GM18867 (cell line): ENCODE data around the gene DBF4.
A peak's percentile ranks its signal among the peaks of the same experiment; 100 is the strongest.
"Not testable (repeated sequence)": the region's sequence is repeated elsewhere in the genome, so short reads cannot be mapped to it uniquely, and the experiment has no call there.

Source experiments
- ATAC-seq: cut with Tn5 transposase; IDR thresholded peaks from one replicate; pipeline ENCODE4 v1.9.1; 2021; ENCODE audit warnings: mild to moderate bottlenecking, moderate library complexity; ENCODE audit not compliant: unreplicated experiment

The DBF4 gene, protein sequence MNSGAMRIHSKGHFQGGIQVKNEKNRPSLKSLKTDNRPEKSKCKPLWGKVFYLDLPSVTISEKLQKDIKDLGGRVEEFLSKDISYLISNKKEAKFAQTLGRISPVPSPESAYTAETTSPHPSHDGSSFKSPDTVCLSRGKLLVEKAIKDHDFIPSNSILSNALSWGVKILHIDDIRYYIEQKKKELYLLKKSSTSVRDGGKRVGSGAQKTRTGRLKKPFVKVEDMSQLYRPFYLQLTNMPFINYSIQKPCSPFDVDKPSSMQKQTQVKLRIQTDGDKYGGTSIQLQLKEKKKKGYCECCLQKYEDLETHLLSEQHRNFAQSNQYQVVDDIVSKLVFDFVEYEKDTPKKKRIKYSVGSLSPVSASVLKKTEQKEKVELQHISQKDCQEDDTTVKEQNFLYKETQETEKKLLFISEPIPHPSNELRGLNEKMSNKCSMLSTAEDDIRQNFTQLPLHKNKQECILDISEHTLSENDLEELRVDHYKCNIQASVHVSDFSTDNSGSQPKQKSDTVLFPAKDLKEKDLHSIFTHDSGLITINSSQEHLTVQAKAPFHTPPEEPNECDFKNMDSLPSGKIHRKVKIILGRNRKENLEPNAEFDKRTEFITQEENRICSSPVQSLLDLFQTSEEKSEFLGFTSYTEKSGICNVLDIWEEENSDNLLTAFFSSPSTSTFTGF

DNA sequence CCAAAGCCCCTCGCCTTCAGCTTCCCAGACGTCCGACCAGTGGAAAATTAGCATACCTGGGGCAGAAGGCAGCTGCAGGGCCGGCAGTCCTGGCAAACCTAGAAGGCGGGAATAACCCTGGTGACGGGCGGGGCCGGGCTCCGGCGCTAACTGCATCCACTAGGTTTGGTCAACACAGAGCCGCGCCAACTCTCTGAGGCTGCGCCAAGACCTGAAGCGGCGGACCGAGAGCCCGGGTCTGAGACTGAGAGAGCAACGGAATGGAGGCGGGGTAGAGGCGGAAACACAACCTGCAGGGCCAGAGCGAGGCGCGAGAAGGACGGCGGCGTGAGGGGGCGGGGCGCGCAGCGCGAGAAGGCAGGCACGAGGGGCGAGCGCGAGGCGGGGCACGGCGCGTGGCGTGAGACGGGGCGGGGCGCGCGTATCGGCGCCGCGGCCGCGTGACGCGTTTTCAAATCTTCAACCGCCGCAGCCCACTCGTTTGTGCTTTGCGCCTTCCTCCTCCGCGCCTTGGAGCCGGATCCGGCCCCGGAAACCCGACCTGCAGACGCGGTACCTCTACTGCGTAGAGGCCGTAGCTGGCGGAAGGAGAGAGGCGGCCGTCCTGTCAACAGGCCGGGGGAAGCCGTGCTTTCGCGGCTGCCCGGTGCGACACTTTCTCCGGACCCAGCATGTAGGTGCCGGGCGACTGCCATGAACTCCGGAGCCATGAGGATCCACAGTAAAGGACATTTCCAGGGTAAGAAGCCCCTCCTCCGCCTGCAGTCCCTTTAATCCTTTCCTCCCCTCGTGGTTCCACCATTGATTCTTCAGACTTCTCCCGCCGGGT is at the start of gene DBF4, which contains the start of gene SLC25A40:
Gene DBF4, plus strand, starts transcription at position 454 of the 829 bp plus-strand sequence. Its CDS starts 240 bp downstream, at position 694.
Gene SLC25A40, minus strand, starts transcription at position 321 of the 829 bp plus-strand sequence. CDS start 17,633 bp downstream, outside the sequence.
- peak; percentile 89 for ATAC-seq

DNA sequence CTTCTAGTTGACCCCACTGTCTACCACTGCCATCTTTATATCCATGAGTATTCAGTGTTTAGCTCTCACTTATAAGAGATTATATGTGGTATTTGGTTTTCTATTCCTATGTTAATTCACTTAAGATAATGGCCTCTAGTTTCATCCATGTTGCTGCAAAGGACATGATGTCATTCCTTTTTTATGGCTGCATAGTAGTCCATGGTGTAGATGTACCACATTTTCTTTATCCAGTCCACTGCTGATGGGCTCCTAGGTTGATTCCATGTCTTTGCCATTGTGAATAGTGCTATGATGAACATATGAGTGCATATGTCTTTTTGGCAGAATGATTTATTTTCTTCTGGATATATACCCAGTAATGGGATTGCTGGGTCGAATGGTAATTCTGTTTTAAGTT is 47.9 kb upstream of the DBF4 start:
- ATAC-seq = not testable (repeated sequence)

DNA sequence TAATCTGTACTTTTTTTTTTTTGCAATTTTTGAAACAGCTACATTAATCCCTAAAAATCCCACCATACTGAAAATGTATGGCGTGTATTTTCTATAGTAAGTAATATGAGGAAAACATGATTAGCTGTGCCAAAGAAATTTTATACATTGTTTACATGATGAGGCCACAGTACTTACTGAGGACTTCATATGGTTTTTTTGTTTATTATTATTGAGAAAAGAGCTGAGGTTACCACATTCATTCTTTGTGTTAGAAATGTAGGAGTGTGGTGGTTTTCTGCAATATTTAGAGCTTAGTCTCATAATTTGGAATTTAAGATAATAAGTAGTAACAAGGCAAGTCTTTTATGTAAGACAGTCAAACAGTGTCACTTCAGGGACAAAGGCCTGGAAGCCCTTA is 45.2 kb upstream of the DBF4 start:
- no peak for ATAC-seq

DNA sequence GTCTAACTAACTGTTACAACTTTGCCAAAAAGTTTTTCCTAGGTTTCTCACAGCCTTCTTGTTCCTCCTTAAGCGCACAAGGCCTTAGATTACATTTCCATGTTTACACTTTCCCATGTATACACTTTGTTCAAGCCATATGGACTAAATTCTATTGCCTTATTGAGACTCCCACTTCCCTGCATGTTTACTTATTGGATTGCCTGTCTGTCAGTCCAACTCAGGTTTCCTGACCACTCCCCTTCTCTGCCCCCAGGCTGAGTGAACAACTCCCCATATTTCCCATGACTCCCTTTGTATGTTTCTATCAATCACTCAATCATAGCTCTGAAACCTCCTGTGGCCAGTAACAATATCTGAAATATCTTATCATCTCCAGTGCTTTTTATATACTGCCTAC is 43.2 kb upstream of the DBF4 start:
- ATAC-seq = no peak

DNA sequence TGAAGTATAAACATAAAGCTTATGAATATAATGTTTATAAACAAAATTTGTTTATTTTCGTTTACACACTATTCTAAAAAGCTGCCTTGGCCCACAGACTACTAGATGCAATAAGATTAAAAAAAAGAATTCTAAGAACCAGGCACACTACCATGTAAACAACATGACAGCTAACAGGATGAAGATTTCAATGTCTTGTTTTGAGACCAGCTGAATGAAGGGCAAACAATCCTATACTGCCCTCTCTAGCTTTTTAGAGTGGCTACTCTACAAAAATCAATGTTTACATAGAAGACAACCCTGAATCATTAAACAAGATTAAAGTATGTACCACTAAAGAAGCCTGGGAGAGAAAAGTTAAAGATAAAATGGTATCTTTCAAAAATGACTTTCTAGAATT is 38.7 kb upstream of the DBF4 start:
- ATAC-seq = no peak

DNA sequence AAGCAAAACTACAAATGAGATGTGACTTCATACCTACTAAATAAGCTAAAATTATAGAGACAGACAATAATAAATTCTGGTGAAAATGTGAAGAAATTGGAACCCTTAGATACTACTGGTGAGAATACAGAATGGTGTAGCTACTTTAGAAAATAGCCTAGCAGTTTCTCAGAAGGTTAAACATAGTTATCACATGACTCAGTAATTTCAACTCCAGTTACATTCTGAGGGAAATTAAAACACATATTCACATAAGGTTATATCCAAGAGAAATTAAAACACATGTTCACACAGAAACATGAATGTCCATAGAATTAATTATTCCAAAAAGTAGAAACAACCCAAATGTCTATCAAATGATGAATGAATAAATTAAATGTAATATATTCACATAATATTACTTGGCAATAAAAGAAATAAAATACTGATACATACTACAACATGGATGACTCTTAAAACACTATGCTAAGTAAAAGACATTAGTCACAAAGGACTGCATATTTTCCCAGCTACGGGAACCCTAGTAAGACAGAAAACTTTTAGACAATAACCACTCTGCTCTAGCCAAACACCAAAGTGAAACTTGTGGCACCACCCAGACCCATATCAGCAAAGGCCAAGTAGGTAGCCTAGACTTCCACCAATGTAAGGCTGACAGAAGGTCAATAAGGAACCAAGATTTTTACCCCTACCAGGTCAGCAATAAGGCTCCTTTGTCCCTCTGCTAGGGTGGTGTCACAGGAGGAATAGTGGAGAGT is 25.3 kb upstream of the DBF4 start:
- ATAC-seq = no peak

DNA sequence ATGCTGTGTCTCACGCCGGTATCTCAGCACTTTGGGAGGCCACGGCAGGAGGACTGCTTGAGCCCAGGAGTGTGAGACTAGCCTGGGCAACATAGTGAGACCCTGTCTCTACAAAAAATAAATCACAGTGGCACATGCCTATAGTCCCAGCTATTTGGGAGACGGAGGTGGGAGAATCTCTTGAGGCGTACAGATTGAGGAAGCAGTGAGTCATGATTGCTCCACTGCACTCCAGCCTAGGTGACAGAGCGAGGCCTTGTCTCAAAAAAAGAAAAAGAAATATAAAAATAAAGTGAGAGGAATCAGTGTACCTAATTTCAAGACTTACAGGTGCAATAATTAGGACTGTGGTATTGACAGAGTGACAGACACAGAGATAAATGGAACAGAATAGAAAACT is 24.0 kb upstream of the DBF4 start:
- no peak for ATAC-seq

DNA sequence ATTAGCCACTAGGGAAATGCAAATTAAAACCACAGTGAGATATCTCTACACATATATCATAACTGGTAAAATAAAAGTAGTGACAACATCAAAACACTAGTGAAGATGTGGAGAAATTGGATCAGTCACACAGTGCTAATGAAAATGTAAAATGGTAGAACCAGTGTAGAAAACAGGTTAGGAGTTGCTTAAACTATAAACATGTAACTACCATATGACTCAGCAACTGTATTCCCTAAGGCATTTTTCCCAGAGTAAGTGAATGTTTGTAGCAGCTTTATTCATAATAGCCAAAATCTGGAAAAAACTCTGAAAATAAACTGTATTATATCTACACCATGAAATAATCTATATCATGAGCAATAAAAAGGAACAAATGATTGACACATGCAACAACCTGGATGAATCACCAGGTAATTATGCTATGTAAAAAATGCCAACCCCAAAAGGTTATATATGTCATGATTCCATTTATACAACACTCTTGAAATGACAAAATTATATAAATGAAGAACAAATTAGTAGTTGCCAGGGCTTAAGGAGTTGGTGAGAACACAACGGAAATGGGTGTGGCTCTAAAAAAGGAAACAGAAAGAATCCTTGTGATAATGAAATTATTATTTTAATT is 22.9 kb upstream of the DBF4 start:
- ATAC-seq = peak; percentile 39

DNA sequence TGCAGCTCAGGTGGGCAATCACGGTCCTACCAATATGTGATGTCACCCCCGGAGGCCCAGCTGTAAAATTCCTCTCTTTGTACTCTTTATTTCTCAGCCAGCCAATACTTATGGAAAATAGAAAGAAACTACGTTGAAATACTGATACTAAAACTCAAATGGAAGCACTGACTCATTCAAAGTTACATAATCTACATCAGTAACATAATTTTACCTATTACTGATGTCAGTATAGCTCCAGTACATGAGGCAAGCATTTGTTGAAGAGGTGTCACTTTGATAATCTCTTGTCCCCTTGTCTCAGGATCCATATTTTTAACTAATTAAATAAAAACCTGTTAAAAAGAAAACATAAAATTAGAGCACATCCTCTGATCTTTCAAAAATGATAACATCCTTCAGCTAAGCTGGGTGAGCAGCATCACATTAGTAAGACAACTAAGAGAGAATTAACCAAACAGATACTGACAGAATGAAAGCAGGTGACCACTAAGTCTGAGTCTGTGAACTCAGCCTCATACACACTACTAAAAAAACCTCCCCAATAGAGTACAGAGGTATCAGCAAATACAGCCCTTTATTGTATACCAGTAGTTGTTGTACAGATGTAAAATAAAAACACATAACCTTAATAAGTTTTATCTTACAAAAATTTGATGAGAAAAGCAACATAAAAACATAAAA is 17.7 kb upstream of the DBF4 start:
- ATAC-seq = no peak

DNA sequence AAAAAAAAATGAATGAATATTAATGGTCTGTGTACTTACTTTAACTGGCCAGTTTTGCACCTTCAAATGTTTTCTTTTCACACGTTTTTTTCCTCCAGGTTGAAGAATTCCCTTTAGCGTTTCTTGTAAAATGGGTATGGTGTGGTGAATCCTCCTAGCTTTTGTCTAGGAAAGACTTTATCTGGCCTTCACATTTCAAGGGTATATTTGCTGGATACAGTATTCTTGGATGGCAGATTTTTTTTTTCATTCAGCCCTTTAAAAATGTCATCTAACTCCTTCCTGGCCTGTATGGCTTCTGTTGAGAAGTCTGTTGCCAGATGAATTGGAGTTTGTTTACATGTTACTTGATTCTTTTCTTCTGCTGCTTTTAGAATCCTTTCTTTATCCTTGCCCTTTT is 10.2 kb upstream of the DBF4 start:
- ATAC-seq = no peak

DNA sequence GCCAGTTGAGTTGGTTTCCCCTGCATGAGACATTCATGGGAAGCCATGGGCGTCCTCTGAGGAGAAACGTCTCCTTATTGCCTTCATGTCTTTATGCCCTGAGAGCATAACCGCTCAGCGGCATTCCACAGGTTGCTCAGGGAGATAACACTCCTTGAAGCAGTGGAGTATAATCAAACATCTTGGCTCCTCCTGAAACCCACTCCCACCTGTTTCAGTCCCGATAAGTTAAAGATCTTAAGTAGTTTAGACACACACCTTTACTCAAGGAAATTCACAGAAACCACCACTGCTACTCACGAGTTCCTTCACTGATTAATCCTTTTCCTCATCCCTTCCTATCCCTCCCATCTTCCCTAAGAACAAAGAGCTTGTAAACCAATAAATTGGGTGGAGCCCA is 9.8 kb upstream of the DBF4 start:
- not testable (repeated sequence) for ATAC-seq

DNA sequence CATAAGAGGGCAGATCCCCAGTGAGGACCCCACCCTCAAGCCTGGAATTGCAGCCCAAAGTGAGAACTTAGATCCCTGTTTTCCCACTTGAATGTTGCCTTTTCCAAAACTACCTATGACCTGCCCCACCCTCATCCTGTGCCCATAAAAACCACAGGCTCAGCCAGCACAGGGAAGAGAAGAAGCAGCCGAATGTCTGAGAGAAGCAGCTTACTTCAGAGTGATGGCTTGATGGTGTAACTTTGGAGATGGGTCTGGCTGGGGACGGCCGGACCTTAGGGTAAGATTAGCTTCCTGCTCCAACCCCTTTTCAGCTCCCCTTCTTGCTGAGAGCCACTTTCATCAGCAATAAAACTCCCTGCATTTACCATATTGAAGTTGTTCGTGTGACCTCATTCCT is 5.8 kb upstream of the DBF4 start:
- no peak for ATAC-seq

DNA sequence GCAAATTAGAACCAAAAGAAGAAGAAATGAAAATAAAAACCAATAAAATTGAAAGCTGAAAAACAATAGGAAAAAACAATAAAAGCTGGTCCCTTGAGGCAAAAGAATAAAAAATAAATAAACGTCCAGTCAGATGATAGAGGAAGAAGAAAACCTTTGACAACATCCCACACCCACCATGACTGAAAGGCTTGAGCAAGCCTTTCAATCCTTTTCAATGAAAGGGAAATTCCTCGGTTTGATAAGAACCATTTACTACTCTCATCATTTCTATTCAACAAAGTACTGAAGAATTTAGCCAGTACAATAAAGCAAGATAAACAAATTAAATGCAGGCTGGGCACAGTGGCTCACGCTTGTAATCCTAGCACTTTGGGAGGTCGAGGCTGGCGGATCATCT is 3.9 kb upstream of the DBF4 start:
- ATAC-seq = no peak

DNA sequence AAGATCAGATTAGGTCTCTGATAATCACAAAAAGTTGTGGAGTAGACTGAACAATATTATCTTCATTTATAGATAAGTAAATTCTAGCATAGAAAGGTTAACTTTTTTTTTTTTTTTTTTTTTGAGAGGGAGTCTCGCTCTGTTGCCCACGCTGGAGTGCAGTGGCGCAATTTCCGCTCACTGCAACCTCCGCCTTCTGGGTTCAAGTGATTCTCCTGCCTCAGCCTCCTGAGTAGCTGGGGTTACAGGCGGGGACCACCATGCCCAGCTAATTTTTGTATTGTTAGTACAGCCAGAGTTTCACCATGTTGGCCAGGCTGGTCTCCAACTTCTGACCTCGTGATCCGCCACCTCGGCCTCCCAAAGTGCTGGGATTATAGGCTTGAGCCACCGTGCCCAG is 3.0 kb upstream of the DBF4 start:
- ATAC-seq = not testable (repeated sequence)

DNA sequence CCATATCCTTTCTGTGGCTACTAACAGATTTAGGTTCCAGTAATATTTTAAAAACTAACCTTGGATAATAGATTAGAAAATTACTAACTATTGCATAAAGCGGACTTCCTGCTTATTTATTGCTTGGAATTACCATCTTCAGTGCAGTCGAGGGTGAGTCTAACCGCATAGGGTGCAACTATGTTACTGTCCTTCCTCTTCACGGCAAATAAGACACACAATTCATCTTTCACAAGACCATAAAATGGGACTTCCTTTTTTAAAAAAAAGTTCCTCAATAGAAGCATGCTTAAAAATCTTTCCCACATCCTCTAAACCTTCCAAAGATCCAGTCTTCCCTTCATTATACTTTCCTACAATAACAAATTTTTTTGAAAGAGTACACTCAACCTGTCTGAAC is 2.2 kb upstream of the DBF4 start:
- no peak for ATAC-seq

DNA sequence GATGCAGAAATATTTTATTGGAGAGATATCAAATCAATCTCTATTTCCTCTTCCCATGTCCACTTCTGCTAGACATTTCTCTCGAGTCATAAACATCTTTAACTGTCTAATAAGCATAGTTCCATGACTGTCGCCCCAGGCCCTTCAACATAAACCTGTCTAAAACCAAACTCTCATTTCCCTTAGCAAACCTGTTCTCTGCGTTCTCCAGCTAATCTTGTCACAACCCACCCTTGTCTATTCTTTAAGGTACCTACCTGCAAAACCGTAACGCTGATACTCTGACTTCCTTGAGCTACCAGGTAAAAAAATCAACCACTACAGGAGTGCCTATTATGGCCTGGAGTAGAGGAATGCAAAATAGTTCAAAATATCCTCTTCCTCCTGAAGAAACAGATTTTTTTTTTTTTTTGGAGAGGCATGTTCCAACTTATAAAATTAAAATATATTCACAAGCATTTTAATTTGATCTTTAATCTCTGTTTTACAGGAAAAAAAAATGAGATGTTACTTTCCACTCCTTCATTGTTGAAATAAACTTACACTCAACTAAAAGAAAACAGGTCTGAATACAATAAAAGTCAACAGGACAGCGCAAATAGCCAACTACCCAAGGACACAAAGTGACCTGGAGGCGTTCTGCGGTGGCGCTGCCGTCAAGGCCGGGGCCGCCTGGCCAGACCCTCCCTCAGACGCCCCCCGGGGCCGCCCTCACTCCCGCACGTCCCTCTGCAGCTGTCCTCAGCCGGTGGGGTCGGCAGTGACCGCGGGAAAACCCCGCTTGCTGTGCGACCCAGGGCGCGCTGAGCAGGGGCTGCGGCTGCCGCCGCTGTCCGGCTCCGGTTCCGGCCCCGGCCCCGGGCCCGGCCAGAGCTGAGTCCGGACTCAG is 898 bp upstream of the DBF4 start:
- ATAC-seq = peak; percentile 20

DNA sequence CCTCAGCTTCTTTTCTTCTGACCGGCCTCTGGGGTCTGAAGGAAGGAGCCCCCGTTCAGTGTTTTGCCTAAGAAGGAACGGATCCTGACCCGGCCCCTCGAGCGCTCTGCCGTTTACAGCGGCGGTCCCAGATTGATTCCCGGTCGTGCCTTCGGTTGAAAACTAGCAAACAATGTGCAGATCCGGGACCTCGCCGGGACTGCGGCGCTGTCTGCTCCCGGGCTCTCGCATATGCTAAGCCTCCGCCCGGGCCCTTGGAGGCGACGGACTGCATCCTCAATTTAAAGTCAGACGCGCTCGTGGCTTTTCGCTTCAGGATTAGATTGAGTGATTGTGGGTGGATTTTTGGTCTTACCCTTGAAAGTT is 559 bp downstream of the DBF4 start:
- ATAC-seq = peak; percentile 12

DNA sequence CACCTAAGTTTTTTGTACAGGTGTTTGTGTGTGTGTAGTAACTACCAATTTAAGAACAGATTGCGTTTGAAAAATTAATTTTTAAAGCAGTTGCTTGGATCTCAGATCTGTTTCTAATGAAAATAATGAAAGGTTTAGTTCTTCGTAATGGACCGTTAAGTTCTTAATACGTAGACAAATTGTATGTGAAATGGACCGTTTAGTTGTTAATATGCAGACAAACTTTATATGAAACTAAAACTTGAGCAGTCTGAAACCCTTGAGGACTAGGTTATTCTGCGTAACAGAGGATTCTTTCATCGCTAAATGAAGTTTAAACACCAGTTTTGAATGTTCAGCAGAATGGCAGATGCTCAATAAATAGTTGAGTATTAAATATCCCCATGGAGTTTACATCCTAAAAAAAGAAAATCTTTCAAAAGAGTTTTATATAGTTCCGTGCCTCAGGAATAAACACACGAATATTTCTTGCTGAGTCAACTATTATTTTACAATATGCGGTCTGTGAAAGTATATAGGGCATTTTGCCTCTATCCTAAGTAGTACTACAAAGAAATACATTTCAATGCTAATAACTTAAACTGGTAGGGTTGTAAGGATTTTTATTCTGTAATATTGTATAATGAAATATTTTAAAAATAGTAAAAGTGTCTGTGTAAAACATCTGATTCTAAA is 1.2 kb downstream of the DBF4 start:
- no peak for ATAC-seq
